Stimulated activated naive CD4-positive, alpha-beta T cell (primary cell): ENCODE data around the gene COMMD9.

Source experiments
- DNase-seq, 6 experiments: peaks; one replicate each; lab custom pipeline; 2025; lab: John Stamatoyannopoulos, UW

The COMMD9 gene

DNA sequence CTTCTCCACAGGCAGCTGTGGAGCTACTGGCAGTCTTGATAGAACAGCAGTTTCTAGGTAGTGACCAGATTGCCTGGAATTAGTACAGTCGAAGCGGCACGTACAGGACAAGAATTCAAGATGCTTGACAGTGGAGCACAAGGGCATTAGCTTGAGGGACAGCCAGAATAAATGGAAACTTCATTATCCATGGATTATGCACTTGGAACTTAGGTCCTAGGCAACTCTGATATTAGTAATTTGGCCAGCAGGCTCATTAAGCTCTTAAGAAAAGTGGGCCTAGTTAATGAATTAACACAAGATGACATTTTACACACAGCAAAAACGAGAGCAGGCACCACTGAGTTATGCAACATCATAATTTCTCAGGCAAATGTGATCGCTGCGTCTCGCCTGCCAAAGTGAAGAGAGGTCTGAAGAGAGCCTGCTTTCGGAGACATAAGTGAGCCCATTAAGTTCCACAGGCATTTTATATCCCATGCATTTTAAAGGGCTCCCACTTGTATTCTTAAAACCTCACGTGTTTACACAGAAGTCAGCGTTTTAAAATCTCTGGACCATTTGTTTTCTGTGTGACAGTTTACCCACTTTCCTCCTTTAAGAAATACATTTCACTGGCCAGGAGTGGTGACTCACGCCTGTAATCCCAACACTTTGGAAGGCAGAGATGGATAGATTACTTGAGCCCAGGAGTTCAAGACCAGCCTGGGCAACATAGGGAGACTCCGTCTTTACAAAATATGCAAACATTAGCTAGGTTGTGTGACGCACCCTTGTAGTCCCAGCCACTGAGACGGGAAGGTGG lies 66.2 kb downstream of the COMMD9 start:
- DNase-seq, result no peak
